GM10266 (cell line): ENCODE measurements around the gene ADCY9.
"Not testable (repeated sequence)": the region's sequence is repeated elsewhere in the genome, so short reads cannot be mapped to it uniquely, and the experiment has no call there.

Source experiments
- DNase-seq: peaks from one replicate; pipeline ENCODE4 v3.0.0; 2012; ENCODE audit errors: extremely low spot score
- CTCF ChIP-seq: IDR thresholded peaks from 2 replicates; pipeline ENCODE4 v1.5.1; 2012; ENCODE audit warnings: mild to moderate bottlenecking, low read depth; ENCODE audit not compliant: control insufficient read depth, insufficient read depth; ENCODE audit errors: missing control alignments

ADCY9 gene

DNA sequence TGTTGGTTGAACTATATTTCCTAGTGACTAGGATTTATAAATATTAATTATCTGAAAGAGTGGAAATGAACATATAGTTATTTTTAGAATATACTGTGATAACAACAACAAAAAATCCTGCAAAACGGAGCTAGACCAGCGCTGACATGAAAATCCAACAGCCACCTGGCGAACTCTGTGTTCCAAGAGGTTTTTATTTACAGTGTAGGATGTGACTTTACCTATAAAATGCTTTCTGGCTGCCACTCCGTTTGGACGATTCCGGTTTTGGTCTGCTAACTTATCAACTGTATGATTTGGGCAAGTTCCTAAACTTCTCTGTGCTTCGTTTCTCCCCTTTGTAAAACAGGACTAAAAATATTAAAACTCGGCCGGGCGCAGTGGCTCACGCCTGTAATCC lies 73.7 kb downstream of the ADCY9 start:
- DNase-seq, result no peak
- no peak for TF ChIP-seq CTCF

GRCh38 chr16:4038448-4038847 lies 77.8 kb downstream of the ADCY9 start:
- TF ChIP-seq CTCF, result no peak
- no peak for DNase-seq

DNA sequence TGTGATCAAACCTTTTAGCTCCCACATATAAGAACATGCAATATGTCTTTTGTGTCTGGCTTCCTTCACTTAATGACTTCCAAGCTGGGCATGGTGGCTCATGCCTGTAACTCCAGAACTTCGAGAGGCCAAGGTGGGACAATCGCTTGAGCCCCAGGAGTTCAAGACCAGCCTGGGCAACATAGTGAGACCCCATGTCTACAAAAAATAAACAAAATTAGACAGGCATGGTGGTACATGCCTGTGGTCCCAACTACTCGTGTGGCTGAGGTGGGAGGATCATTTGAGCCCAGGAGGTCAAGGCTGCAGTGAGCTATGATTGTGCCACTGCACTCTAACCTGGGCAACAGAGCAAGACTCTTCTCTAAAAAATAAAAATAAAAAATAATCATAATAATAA lies 79.3 kb downstream of the ADCY9 start:
- not testable (repeated sequence) for DNase-seq

- no peak for TF ChIP-seq CTCF
- no peak for DNase-seq
These were observed 81.3 kb downstream of the ADCY9 start for GRCh38 chr16:4034963-4035362.

- no peak for DNase-seq
- no peak for TF ChIP-seq CTCF
These were observed 82.3 kb downstream of the ADCY9 start for GRCh38 chr16:4033951-4034350.

DNA sequence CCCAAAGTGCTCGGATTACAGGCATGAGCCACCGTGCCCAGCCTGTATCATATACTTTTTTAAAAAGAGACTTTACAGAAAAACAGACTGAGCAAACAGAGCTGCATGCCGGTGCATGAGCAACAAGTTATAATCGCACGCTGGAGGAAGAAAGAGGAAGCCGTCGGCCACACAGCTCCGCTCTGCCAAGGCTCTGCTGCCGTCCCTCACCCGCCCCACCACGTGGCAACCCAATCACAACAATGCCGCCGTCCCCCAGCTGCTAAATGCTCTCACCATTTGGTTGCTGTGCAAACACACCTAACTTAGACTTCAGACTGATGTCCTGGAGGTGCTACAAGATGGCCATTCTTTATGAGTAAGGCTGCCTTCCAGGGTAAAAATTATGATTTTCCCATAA lies 83.5 kb downstream of the ADCY9 start:
- no peak for TF ChIP-seq CTCF

DNA sequence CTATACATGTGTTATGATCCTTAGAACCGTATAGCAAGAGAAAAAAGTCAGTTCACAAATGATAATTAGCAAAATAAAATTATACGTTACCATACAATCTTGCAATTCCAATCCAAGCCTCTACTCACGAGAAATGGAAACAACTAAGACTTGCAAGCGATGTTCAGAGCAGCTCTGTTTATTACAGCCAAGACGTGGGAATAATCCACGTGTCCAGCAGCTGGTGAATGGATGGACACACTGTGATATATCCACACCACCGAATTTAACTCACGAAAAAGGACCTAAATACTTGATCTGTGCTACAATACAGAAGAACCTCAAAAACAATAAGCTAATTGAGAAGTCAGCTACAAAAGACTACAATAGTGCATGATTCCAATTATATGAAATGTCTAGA lies 88.1 kb downstream of the ADCY9 start:
- no peak for TF ChIP-seq CTCF
- no peak for DNase-seq

More for the DNA sequence above, 83.5 kb downstream of the ADCY9 start:
- DNase-seq, result no peak

GRCh38 chr16:4026854-4027253 lies 89.4 kb downstream of the ADCY9 start:
- no peak for TF ChIP-seq CTCF
- no peak for DNase-seq
